Central memory CD4-positive, alpha-beta T cell (primary cell): Measurements from ENCODE around the gene ST3GAL5.
"Not testable (repeated sequence)": the region's sequence is repeated elsewhere in the genome, so short reads cannot be mapped to it uniquely, and the experiment has no call there.

Experiments
- DNase-seq: peaks from one replicate; pipeline ENCODE4 v3.0.0; 2022
- total RNA-seq, 3 experiments: gene quantifications; one replicate each; lab custom pipeline; 2026; lab: John Stamatoyannopoulos, UW

The ST3GAL5 gene
- total RNA-seq = 5.3 to 50.4 (median 35.6) reads per million in 3 experiments

- peak; percentile 91 for DNase-seq
Measured at GRCh38 chr2:85888684-85889626, at the start of gene ST3GAL5. TSS of gene ST3GAL5 (minus strand) at chr2:85888990. CDS start at chr2:85888905, 85 bp downstream.

DNA sequence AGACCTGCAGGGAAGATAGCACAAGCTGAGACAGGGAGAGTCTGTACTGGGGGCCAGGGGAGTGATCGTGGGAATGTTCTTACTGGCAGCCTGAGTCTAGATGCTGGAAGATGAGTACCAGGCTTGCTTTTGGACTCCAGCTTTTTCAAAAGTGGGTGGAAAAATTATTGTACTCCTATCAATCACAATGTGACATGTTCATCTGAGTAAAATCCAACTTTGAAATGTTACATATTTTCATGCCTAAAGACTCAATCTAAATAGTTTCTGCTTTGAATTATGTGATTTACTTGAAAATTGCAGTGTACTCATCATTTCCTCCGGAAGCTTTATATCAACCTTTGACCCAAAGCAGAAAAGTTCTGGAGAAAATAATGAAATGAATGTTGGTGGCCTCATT, 49.7 kb upstream of the ST3GAL5 start:
- no peak for DNase-seq

- DNase-seq = no peak
Measured at GRCh38 chr2:85937069-85937439, 48.3 kb upstream of the ST3GAL5 start.

- no peak for DNase-seq
Measured at GRCh38 chr2:85936421-85937068, 47.8 kb upstream of the ST3GAL5 start.

DNA sequence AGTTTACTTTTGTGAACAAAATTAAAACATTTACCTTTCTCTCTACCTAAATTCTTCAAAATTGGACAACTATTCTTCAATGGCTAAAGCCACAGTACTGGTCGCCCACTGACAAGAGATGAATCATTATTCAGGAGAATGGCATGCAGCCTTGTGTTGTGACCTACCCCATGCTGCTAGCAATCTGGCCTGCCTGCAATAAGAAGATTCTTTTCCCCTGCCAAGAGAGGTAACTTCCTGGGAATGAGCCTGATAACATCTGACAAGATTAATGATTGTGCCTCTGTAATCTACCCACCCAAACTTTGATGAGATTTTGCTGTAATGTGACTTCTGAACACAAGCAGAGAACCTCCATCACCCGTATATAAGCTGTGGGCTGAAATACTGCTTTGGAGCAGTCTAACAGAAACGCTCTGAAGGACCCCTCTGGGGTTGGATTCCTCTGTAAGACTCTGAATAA, 47.0 kb upstream of the ST3GAL5 start:
- DNase-seq = no peak

- no peak for DNase-seq
Measured at GRCh38 chr2:85935170-85935745, 46.5 kb upstream of the ST3GAL5 start.

GRCh38 chr2:85933753-85934594, 45.2 kb upstream of the ST3GAL5 start:
- no peak for DNase-seq

GRCh38 chr2:85931151-85931550, 42.4 kb upstream of the ST3GAL5 start:
- not testable (repeated sequence) for DNase-seq

- no peak for DNase-seq
Measured at GRCh38 chr2:85930129-85931124, 41.6 kb upstream of the ST3GAL5 start.

- no peak for DNase-seq
Measured at GRCh38 chr2:85929096-85930050, 40.6 kb upstream of the ST3GAL5 start.

- no peak for DNase-seq
Measured at GRCh38 chr2:85926931-85927661, 38.3 kb upstream of the ST3GAL5 start.

GRCh38 chr2:85926526-85926925, 37.7 kb upstream of the ST3GAL5 start:
- DNase-seq = no peak

GRCh38 chr2:85925216-85925671, 36.5 kb upstream of the ST3GAL5 start:
- no peak for DNase-seq

DNA sequence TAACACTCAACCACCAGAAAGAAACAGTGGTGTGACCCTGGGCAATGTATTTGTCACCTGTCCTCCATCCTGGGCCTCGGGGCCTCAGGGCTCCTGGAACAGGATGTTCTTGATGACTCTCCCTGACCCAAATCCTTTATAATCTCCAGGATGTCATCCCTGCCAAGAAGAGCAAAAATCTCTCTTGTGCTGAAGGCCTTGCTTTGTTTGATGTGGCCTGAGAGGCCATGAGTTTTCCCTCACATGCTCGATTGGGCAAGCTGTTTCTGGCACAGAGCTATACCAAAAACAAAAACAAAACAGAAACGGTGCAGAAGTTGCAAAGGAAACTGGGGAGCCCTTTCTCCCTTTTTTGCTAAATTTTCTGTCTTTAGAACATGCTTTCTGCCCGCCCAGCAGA, 35.7 kb upstream of the ST3GAL5 start:
- DNase-seq = no peak

GRCh38 chr2:85922199-85922598, 33.4 kb upstream of the ST3GAL5 start:
- no peak for DNase-seq

DNA sequence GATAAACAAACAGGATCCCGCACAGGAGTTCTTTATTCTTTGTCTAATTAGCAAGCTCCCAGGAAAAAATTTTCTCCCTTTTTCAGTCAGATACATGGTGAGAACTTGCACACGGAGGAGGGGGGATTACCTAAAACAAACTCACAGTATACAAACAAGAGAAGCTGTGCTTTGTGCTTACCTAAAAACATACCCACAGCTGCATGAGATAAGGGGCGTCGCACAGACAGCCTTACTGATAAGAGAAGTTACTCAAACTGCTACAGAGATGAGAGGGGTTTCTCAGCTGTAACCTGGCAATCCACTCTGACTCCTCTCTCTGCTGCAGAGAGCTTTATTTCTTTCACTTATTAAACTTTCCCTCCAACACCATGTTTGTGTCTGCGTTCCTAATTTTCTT, 32.9 kb upstream of the ST3GAL5 start:
- no peak for DNase-seq

DNA sequence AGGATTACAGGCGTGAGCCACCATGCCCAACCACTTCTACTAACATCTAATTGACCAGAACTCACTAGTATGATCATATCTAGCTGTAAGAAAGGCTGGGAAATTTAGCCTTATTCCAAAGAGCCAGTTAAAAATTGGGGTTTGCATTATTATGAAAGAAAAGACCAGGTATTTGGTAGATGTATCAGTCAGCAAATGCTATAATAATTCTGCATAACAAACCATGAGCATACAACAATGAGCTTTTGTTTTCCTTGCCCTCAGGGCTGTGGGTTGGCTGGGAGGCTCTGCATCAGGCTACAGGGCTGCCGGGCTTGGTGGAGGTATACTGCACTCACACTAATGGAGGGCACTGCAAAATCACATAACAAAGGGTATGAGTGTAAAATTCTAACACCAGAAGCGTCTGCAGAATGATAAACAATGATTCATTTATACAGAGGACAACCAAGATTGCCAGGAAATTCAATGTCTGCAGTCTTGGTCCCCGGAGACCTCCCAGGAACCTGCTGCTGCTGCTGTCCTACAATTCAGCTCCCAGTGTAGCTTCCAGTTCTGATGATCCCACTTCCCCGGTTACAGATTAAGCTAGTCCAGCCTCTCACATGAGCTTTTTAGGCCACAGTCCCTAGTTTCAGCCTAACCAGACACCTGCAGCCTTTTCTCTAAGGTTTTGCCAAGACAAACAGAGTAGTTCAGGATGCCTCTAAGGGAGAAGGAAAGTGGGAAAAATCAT, 32.2 kb upstream of the ST3GAL5 start:
- DNase-seq = no peak
